ENCODE measurements around the gene BMERB1. TPM values are rescaled to one million over a fixed set of nuclear protein-coding genes. Genes with fewer than 3 reads are reported as not detected.

BMERB1 gene
- total RNA-seq, 1 donor = 105 TPM

DNA sequence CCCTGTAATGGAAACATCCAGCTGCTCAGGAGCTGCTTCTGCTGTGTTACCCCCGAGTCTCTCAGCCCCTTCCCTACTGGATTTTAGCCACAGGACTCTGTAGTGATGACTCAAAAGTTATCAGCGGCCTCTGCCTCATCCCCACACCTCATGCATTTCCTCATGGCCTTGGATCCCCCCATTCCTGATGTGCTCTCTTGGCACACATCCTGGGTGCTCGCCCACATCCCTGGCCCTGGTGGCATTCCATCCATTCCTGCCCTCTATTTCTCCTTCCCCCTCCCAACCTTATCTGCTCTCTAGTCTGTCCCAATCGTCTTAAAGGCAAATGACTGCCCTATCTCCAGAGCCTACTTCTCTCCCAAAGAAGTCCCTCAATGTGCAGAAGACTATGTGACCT is 184.0 kb downstream of the BMERB1 start:
- TF ChIP-seq, protein P1, sequence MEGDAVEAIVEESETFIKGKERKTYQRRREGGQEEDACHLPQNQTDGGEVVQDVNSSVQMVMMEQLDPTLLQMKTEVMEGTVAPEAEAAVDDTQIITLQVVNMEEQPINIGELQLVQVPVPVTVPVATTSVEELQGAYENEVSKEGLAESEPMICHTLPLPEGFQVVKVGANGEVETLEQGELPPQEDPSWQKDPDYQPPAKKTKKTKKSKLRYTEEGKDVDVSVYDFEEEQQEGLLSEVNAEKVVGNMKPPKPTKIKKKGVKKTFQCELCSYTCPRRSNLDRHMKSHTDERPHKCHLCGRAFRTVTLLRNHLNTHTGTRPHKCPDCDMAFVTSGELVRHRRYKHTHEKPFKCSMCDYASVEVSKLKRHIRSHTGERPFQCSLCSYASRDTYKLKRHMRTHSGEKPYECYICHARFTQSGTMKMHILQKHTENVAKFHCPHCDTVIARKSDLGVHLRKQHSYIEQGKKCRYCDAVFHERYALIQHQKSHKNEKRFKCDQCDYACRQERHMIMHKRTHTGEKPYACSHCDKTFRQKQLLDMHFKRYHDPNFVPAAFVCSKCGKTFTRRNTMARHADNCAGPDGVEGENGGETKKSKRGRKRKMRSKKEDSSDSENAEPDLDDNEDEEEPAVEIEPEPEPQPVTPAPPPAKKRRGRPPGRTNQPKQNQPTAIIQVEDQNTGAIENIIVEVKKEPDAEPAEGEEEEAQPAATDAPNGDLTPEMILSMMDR (IDR thresholded peaks at IDR 0.05; ENCODE audit: insufficient read depth, low read length) = no peak
- no peak overlapping the region for H3K4me3 ChIP-seq (ENCODE audit: low read depth, low read length)
- DNase-seq (ENCODE audit: low read depth) = peak; percentile 66

DNA sequence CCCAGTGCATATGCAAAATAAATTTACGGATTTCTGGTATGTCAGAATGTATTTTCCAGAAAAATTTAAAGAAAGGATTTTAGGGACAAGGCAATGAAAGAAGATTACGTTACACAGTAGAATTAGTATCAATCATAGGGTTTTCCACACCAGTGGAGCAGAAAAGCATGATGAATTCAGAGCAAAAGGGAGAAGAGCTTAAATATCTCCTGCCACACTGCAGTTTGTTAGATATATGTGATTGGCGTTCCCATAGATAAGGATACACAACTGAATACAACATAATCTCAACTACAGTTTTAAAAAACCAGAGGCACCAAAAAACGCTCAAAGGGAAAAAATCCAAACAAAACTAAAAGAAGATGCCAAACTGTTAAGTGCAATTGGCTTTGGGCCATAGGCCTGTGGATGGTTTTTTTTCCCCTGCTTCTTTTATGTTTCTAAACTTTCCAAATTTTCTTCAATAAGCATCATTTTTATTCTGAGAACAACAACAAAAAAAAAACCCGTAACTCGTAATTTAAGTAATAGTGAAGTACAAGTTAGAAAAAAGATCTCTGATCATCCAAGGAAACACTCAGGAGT is 186.3 kb downstream of the BMERB1 start:
- peak; percentile 39 for DNase-seq (ENCODE audit: low read depth)
- H3K4me3 ChIP-seq (ENCODE audit: low read depth, low read length) = no peak overlapping the region
- TF ChIP-seq, protein P1 (IDR thresholded peaks at IDR 0.05; ENCODE audit: insufficient read depth, low read length) = no peak

DNA sequence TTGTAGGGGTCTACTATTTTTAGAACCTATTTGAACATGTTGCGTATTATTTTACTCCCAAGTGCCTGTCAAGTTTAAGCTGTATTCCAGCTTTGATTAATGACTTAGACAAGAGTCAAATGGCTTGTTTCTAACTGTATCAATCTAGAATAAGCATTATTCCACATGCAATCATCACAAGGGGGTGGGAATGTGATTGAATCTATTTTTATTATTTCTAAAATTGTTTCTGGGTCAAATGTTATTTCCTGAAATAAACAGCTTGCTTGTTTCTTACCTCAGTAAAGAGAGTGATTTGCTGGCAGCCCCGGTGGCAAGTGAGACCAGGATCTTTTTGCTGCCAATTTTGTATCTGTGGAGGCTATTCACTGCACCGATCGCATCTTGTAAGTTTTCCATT is 187.1 kb downstream of the BMERB1 start:
- no peak overlapping the region for H3K4me3 ChIP-seq (ENCODE audit: low read depth, low read length)
- no peak for DNase-seq (ENCODE audit: low read depth)
- TF ChIP-seq, protein P1 (IDR thresholded peaks at IDR 0.05; ENCODE audit: insufficient read depth, low read length) = no peak

DNA sequence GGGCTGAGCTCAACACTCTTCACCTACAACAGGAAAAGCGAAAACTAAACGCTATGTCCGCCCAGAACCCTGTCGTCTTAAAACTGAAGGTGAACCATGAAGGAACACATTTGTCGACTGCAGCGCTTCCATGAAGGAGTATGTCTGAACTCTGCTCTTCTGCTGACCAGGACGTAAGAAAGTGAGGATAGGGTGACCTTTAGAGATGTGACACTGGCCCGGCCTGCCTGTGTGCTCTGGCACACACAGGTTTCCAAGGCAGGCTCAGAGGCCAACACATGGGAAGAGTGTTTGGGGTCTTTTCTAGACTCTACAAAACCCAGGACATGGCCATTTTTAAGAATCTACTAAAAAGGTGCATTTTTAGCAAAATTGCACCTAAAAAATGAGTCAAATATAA is 187.5 kb downstream of the BMERB1 start:
- TF ChIP-seq, protein P1 (IDR thresholded peaks at IDR 0.05; ENCODE audit: insufficient read depth, low read length) = no peak
- no peak for DNase-seq (ENCODE audit: low read depth)
- H3K4me3 ChIP-seq (ENCODE audit: low read depth, low read length) = no peak overlapping the region

DNA sequence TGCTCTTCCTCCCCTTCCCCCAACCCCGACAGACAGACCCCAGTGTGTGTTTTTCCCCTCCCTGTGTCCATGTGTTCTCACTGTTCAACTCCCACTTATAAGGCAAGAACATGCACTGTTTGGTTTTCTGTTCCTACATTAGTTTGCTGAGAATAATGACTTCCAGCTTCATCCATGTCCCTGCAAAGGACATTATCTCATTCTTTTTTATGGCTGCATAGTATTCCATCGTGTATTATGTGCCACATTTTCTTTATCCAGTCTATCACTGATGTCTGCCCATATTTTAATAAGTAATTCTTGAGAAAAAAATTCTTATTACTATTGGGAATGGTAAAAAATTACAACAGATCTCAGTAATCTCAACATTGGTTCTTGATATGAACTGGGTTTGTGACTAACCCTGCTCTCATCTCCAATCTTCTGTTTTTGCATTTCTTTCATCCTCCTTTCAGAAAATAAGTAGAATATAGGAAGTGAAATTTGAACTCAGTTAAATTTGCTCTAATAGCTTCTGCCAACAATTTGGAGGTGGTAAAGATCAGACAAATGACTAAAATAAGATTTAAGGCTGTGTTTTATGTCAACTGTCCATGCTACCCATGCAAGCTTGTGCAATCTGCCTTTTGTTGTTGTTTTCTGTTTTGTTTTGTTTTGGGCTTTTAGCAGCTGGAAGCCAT is 197.5 kb downstream of the BMERB1 start:
- TF ChIP-seq, protein P1 (IDR thresholded peaks at IDR 0.05; ENCODE audit: insufficient read depth, low read length) = no peak
- DNase-seq (ENCODE audit: low read depth) = no peak
- no peak overlapping the region for H3K4me3 ChIP-seq (ENCODE audit: low read depth, low read length)

DNA sequence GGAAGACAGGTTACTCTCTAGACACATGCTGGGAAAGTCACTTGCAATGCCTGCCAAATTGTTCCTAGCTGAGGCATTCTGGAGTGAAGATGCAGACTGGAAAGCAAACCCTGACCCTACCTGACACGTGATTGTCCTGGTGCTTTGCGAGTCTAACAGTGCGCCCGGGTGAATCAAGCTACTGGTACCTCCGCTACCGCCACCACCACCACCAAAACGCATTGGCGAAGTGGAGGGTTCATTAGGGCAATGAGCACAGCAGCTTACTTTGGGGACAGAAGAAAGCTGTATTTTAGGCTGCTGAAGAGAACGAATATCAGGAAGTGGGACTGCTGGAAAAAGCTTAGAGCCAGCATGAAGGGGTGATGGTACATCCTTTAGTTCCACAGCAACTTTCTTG is 201.5 kb downstream of the BMERB1 start:
- DNase-seq (ENCODE audit: low read depth) = no peak
- TF ChIP-seq, protein P1 (IDR thresholded peaks at IDR 0.05; ENCODE audit: insufficient read depth, low read length) = no peak
- no peak overlapping the region for H3K4me3 ChIP-seq (ENCODE audit: low read depth, low read length)
